K562 (cell line): ENCODE data around the gene TDO2.

Experiments
- POLR2A ChIP-seq: fragments of 450-650 bp; conservative IDR thresholded peaks from 2 replicates; pipeline ENCODE4 v1.6.1; 2016
- ZNF830 ChIP-seq: fragments of 250-450 bp; sonication (Bioruptor Pico); IDR thresholded peaks from 2 replicates; pipeline ENCODE4 v1.5.0; 2021; ENCODE audit warnings: mild to moderate bottlenecking

DNA sequence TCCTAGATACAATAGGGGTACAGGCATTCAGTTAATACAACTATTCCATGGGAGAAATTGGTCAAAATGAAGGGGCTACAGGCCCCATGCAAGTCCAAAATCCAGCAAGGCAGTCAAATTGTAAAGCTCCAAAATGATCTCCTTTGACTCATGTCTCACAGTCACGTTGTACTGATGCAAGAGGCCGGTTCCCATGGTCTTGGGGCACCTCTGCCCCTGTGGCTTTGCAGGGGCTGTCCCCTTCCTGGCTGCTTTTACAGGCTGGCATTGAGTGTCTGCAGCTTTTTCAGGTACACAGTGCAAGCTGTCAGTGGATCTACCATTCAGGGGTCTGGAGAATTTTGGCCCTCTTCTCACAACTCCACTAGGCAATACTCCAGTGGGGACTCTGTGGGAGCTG, 24.9 kb upstream of the TDO2 start:
- TF ChIP-seq ZNF830 (CRISPR knock-in tag) (no peak), POLR2A (no peak)
